Endothelial cell of umbilical vein (primary cell): ENCODE data around the gene KCNIP1. TPM values are rescaled to one million over a fixed set of nuclear protein-coding genes. Genes with fewer than 3 reads are reported as not detected.

Experiments
- BruUV-seq: library from RNA; stranded (reverse); fragments of 400-500 nt; replicated peaks from 2 replicates; lab custom pipeline; 2021; lab: Mats Ljungman, UMichigan
- CTCF ChIA-PET: fragments of 300-600, 350-600 bp; sonication (Branson Sonifier 250); formaldehyde crosslinking; loops from one replicate; lab custom pipeline; 2021; ENCODE audit warnings: antibody characterized with exemption, inconsistent platforms; lab: Charles Lee
- POLR2A ChIA-PET: fragments of 300-600, 350-600 bp; sonication (Branson Sonifier 250); formaldehyde crosslinking; loops from one replicate; lab custom pipeline; 2021; ENCODE audit warnings: antibody characterized with exemption, inconsistent platforms; lab: Charles Lee
- DNase-seq: peaks from one replicate; pipeline ENCODE4 v3.0.0-alpha.2; 2011; ENCODE audit warnings: low read depth, low spot score
- FAIRE-seq: peaks from 2 replicates; lab custom pipeline; 2011; peaks lifted over from hg19 to GRCh38; lab: Jason Lieb, UNC
- H2AFZ ChIP-seq: 2 replicates; pipeline ENCODE4 v1.6.0; 2012; ENCODE audit warnings: low read depth, low read length, control low read depth, inconsistent platforms
- H3K27ac ChIP-seq: 2 replicates; pipeline ENCODE4 v1.5.1; 2011; ENCODE audit warnings: low read depth, mild to moderate bottlenecking, control low read depth, low read length, moderate library complexity; ENCODE audit not compliant: insufficient read depth
- H3K27me3 ChIP-seq, 2 experiments: 2 replicates each; pipeline versions ENCODE4 v1.6.0 to v1.6.1; 2011; ENCODE audit warnings: low read length in 2 of 2, mixed read lengths in 1 of 2; ENCODE audit not compliant: control insufficient read depth in 2 of 2, insufficient read depth in 2 of 2
- H3K36me3 ChIP-seq, 2 experiments: 2 replicates in 1 of 2; 3 replicates in 1 of 2; pipeline ENCODE4 v1.5.1; 2011; ENCODE audit warnings: low read length in 2 of 2, mild to moderate bottlenecking in 1 of 2, moderate library complexity in 1 of 2; ENCODE audit not compliant: control insufficient read depth in 2 of 2, insufficient read depth in 2 of 2; ENCODE audit errors: extremely low read depth in 1 of 2
- H3K4me1 ChIP-seq: 3 replicates; pipeline ENCODE4 v1.5.1; 2011; ENCODE audit warnings: mild to moderate bottlenecking, low read length; ENCODE audit not compliant: control insufficient read depth, insufficient read depth; ENCODE audit errors: extremely low read depth
- H3K4me2 ChIP-seq: 2 replicates; pipeline ENCODE4 v1.6.1; 2011; ENCODE audit warnings: low read length, control low read depth, mixed read lengths; ENCODE audit not compliant: insufficient read depth
- H3K4me3 ChIP-seq, 3 experiments: fragments of 200-600 bp in 1 of 3; sonication (generic), shearing (Covaris generic) in 1 of 3; replicated peaks in 1 of 3; 2 replicates each; pipeline ENCODE4 v1.5.1; 2011 to 2016; ENCODE audit warnings: control low read depth in 3 of 3, low read length in 3 of 3, mild to moderate bottlenecking in 2 of 3, inconsistent platforms in 1 of 3, low read depth in 1 of 3, moderate library complexity in 1 of 3; ENCODE audit not compliant: insufficient read depth in 1 of 3
- H3K79me2 ChIP-seq: 2 replicates; pipeline ENCODE4 v1.6.0; 2012; ENCODE audit warnings: low read length, inconsistent platforms; ENCODE audit not compliant: control insufficient read depth, insufficient read depth
- H3K9ac ChIP-seq: replicated peaks from 2 replicates; pipeline ENCODE3; 2011; ENCODE audit warnings: low read length, control low read depth; ENCODE audit not compliant: insufficient read depth; ENCODE audit errors: extremely low read depth
- H3K9me1 ChIP-seq: replicated peaks from 3 replicates; pipeline ENCODE4 v1.6.0; 2011; ENCODE audit warnings: mild to moderate bottlenecking, low read length; ENCODE audit not compliant: control insufficient read depth, insufficient read depth; ENCODE audit errors: extremely low read depth
- H3K9me3 ChIP-seq: replicated peaks from 2 replicates; pipeline ENCODE4 v1.5.1; 2012; ENCODE audit warnings: low read length, inconsistent platforms; ENCODE audit not compliant: control insufficient read depth, insufficient read depth
- H4K20me1 ChIP-seq: replicated peaks from 2 replicates; pipeline ENCODE3; 2011; ENCODE audit warnings: mild to moderate bottlenecking, low read length; ENCODE audit not compliant: control insufficient read depth, insufficient read depth; ENCODE audit errors: extremely low read depth
- EZH2 ChIP-seq: IDR thresholded peaks from 2 replicates; pipeline ENCODE4 v1.6.1; 2012; ENCODE audit warnings: borderline replicate concordance, low read depth, mild to moderate bottlenecking, moderate library complexity, low read length, inconsistent platforms; ENCODE audit not compliant: severe bottlenecking
- FOS ChIP-seq: IDR thresholded peaks from 2 replicates; pipeline ENCODE4 v1.6.1; 2011; ENCODE audit warnings: mild to moderate bottlenecking, low read length, moderate library complexity, borderline replicate concordance; ENCODE audit not compliant: insufficient read depth
- GATA2 ChIP-seq: IDR thresholded peaks from 2 replicates; pipeline ENCODE4 v1.7.0; 2011; ENCODE audit warnings: low read depth, mild to moderate bottlenecking, moderate library complexity, mixed read lengths, low read length; ENCODE audit not compliant: insufficient read length, insufficient read depth
- JUN ChIP-seq: IDR thresholded peaks from 2 replicates; pipeline ENCODE4 v1.6.1; 2011; ENCODE audit warnings: borderline replicate concordance, low read depth; ENCODE audit not compliant: insufficient read length, insufficient read depth
- MYC ChIP-seq: IDR thresholded peaks from one replicate; pipeline ENCODE4 v1.6.1; 2011; ENCODE audit warnings: mild to moderate bottlenecking, low read depth, low read length
- POLR2A ChIP-seq: IDR thresholded peaks from 2 replicates; pipeline ENCODE4 v1.6.1; 2012; ENCODE audit warnings: low read depth, mild to moderate bottlenecking, control low read depth, low read length
- POLR2AphosphoS5 ChIP-seq: IDR thresholded peaks from 2 replicates; pipeline ENCODE4 v1.6.1; 2012; ENCODE audit warnings: low read depth, mild to moderate bottlenecking, control low read depth, low read length, moderate library complexity; ENCODE audit not compliant: insufficient read depth
- dilution Hi-C: fragments of 300-500 bp; cut with MboI; formaldehyde crosslinking; loops from one replicate; pipeline ENCODE4 v1.15.0; 2019; ENCODE audit warnings: low sequenced_read_pairs; ENCODE audit not compliant: extremely low pct_ligation_motif_present
- intact Hi-C: fragments of 100-400 bp; cut with micrococcal nuclease; formaldehyde crosslinking; loops from one replicate; pipeline ENCODE4 v1.10.0; 2022
- polyA plus RNA-seq, 4 experiments: library from polyadenylated mRNA; depleted of rRNA in 3 of 4; stranded (reverse) in 3 of 4; unstranded in 1 of 4; fragments of >200 nt; gene quantifications; 2 replicates each; pipeline versions ENCODE4 v1.2.1 to v1.2.3, GENCODE V29; 2011 to 2012; ENCODE audit warnings: missing spikeins in 1 of 4
- total RNA-seq: library from RNA; stranded (reverse); gene quantifications from 2 replicates; pipeline ENCODE4 v1.2.3, GENCODE V29; 2021
- TF ChIP-seq, protein P1 (sequence below), 2 donors: IDR thresholded peaks; 1 replicate in 1 of 2; 2 replicates in 1 of 2; pipeline ENCODE4 v1.5.1; 2011; ENCODE audit warnings: low read length in 2 of 2, mild to moderate bottlenecking in 2 of 2, moderate library complexity in 2 of 2, control low read depth in 1 of 2, inconsistent platforms in 1 of 2, low read depth in 1 of 2; ENCODE audit not compliant: insufficient read depth in 1 of 2; ENCODE audit errors: extremely low read depth in 1 of 2

The KCNIP1 gene
- total and polyA plus RNA-seq, 2 donors (not counting 3 experiments of a cell fraction or from before 2014, with no cell fraction given), result 0.15 TPM; not detected in 1

DNA sequence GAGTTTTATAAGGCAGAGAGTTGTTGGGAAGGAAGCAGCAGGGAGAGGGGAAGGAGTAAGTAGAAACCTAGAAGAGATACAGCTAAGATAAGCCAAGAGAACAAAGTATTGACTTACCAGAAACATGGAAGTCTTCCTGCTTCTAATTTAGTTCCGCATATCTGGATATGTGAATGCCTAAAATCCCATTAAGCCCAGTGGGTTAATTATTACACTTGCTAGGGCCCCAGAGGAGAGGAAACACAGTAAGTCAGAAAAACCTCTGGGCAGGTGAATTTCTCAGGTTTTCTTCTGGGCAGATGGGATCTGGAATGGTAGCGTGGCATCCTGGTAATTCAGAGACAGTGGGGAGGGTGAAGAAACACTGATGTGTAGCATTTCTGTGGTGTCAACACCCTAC, 175.0 kb downstream of the KCNIP1 start:
- no peak for DNase-seq
- H4K20me1 ChIP-seq, result peaks cover 2% of the 10 kb centered on the region
- no peak overlapping the region for H3K4me2 ChIP-seq
- no TSS peak for BruUV-seq
- no peaks in the 10 kb centered on the region for H3K79me2 ChIP-seq
- no peaks in the 10 kb centered on the region for H3K9me1 ChIP-seq
- intact Hi-C loops, result no loop called here
- H3K4me1 ChIP-seq, result no peaks in the 10 kb centered on the region
- no peak for FAIRE-seq
- H2AFZ ChIP-seq, result no peak overlapping the region
- H3K27me3 ChIP-seq, result peaks cover 0 to 3% of the 10 kb centered on the region in 2 experiments
- CTCF ChIA-PET, result interaction anchor here (1.3 kb wide), 1 partner anchor 40 kb away, joined by 5 read pairs; no protein-coding TSS in a partner anchor
- H3K27ac ChIP-seq, result no peak overlapping the region
- no peak overlapping the region for H3K4me3 ChIP-seq
- TF ChIP-seq MYC (no peak), GATA2 (no peak), POLR2AphosphoS5 (no peak), POLR2A (no peak), FOS (no peak), EZH2 (no peak), JUN (no peak)
- TF ChIP-seq, protein P1, sequence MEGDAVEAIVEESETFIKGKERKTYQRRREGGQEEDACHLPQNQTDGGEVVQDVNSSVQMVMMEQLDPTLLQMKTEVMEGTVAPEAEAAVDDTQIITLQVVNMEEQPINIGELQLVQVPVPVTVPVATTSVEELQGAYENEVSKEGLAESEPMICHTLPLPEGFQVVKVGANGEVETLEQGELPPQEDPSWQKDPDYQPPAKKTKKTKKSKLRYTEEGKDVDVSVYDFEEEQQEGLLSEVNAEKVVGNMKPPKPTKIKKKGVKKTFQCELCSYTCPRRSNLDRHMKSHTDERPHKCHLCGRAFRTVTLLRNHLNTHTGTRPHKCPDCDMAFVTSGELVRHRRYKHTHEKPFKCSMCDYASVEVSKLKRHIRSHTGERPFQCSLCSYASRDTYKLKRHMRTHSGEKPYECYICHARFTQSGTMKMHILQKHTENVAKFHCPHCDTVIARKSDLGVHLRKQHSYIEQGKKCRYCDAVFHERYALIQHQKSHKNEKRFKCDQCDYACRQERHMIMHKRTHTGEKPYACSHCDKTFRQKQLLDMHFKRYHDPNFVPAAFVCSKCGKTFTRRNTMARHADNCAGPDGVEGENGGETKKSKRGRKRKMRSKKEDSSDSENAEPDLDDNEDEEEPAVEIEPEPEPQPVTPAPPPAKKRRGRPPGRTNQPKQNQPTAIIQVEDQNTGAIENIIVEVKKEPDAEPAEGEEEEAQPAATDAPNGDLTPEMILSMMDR (IDR thresholded peaks at IDR 0.05; ENCODE audit: extremely low read depth in 1 of 2, insufficient read depth in 1 of 2, low read depth in 1 of 2, low read length in 2 of 2), result no peak
- H3K9ac ChIP-seq, result no peak overlapping the region
- dilution Hi-C loops, result no loop called here
- no peaks in the 10 kb centered on the region for H3K9me3 ChIP-seq
- POLR2A ChIA-PET, result no interaction called here
- H3K36me3 ChIP-seq, result no peaks in the 10 kb centered on the region
